Astrocyte (in vitro differentiated cells and primary cell): ENCODE measurements around the gene CNMD.

Experiments
- EZH2 ChIP-seq: IDR thresholded peaks from 2 replicates; pipeline ENCODE4 v1.6.1; 2012; ENCODE audit warnings: mild to moderate bottlenecking, low read length, inconsistent platforms; ENCODE audit not compliant: insufficient read depth
- TF ChIP-seq, protein P1 (sequence below): IDR thresholded peaks from 2 replicates; pipeline ENCODE4 v1.5.1; 2011; ENCODE audit warnings: low read depth, mild to moderate bottlenecking, inconsistent platforms, low read length, moderate library complexity; ENCODE audit not compliant: insufficient read depth

DNA sequence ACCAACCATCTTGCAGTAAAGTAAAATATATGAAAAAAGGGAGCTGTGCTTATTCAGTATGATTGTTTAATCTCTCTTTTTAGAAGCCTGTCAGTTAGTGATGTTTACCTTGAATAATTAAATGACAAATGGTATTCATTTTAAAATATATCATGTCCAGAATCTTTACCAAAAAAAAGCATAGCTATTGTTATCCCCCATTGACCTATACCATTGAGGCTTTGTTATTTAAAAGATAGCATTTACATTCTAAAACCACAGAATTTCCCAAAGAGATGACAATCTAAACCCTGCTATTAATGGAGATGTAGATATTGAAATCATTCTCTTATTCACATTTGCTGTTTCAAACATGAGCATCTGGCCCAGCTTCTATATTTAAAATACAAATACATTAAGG lies 2.2 kb downstream of the CNMD start:
- TF ChIP-seq, protein P1, sequence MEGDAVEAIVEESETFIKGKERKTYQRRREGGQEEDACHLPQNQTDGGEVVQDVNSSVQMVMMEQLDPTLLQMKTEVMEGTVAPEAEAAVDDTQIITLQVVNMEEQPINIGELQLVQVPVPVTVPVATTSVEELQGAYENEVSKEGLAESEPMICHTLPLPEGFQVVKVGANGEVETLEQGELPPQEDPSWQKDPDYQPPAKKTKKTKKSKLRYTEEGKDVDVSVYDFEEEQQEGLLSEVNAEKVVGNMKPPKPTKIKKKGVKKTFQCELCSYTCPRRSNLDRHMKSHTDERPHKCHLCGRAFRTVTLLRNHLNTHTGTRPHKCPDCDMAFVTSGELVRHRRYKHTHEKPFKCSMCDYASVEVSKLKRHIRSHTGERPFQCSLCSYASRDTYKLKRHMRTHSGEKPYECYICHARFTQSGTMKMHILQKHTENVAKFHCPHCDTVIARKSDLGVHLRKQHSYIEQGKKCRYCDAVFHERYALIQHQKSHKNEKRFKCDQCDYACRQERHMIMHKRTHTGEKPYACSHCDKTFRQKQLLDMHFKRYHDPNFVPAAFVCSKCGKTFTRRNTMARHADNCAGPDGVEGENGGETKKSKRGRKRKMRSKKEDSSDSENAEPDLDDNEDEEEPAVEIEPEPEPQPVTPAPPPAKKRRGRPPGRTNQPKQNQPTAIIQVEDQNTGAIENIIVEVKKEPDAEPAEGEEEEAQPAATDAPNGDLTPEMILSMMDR: no peak
- no peak for TF ChIP-seq EZH2
